Stomach (tissue), 4 donors: ENCODE results near the gene PPP3R2.

ENCODE experiments used
- POLR2AphosphoS5 ChIP-seq, 3 donors: sonication (generic); formaldehyde crosslinking; IDR thresholded peaks; one replicate each; pipeline ENCODE4 v1.6.1; 2016; ENCODE audit warnings: antibody characterized with exemption in 3 of 3
- TF ChIP-seq, protein P1 (sequence below), 7 experiments: fragments of 450-650 bp in 4 of 7; fragments of 200-600 bp in 3 of 7; sonication (generic) in 3 of 7; IDR thresholded peaks; one replicate each; pipeline ENCODE4 v1.5.1; 2016 to 2019; ENCODE audit warnings: antibody characterized with exemption in 7 of 7, control low read depth in 2 of 7, mild to moderate bottlenecking in 1 of 7

DNA sequence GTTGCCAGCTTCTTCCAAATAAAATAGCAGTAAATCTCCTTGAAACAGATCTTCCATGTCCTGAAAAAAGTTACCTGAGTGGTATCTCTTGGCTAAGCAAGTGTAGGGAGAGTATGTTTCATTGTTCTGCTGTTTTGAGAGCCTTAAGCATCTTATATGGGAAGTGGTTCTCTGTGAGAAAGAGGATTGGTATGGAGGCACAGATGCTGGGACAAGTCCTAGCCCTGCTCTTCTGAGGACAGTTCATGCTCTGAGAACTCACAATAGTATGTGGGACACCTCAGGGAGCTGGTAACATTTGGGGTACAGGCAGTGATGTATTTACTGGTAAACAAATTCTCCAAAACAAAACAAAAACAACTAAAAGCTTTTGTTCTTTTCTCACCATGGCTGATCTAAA lies 2.0 kb downstream of the PPP3R2 start:
- no peak for TF ChIP-seq POLR2AphosphoS5 (IDR thresholded peaks at IDR 0.05)
- TF ChIP-seq, protein P1, sequence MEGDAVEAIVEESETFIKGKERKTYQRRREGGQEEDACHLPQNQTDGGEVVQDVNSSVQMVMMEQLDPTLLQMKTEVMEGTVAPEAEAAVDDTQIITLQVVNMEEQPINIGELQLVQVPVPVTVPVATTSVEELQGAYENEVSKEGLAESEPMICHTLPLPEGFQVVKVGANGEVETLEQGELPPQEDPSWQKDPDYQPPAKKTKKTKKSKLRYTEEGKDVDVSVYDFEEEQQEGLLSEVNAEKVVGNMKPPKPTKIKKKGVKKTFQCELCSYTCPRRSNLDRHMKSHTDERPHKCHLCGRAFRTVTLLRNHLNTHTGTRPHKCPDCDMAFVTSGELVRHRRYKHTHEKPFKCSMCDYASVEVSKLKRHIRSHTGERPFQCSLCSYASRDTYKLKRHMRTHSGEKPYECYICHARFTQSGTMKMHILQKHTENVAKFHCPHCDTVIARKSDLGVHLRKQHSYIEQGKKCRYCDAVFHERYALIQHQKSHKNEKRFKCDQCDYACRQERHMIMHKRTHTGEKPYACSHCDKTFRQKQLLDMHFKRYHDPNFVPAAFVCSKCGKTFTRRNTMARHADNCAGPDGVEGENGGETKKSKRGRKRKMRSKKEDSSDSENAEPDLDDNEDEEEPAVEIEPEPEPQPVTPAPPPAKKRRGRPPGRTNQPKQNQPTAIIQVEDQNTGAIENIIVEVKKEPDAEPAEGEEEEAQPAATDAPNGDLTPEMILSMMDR (IDR thresholded peaks at IDR 0.05) = no peak
